Stimulated activated CD8-positive, alpha-beta memory T cell treated with anti-CD3 and anti-CD28 coated beads, Interleukin-15, amount 100 ng/mL, for 48 hours (primary cell): ENCODE data around the gene KCNK5.
A peak's percentile ranks its signal among the peaks of the same experiment; 100 is the strongest.

ENCODE experiments used
- DNase-seq, 2 donors: peaks; one replicate each; pipeline ENCODE4 v3.0.0-alpha.2; 2020; ENCODE audit warnings: low read depth in 2 of 2

KCNK5 gene

GRCh38 chr6:39240155-39240757 lies 11.0 kb upstream of the KCNK5 start:
- no peak for DNase-seq

- no peak for DNase-seq
Observed at GRCh38 chr6:39239527-39240154, 10.4 kb upstream of the KCNK5 start.

GRCh38 chr6:39236742-39237141 lies 7.5 kb upstream of the KCNK5 start:
- DNase-seq, result no peak

GRCh38 chr6:39233333-39233732 lies 4.1 kb upstream of the KCNK5 start:
- no peak for DNase-seq

- DNase-seq, result no peak
Observed at GRCh38 chr6:39231521-39232243, 2.4 kb upstream of the KCNK5 start.

GRCh38 chr6:39230654-39231035 lies 1.4 kb upstream of the KCNK5 start:
- DNase-seq, result no peak

- peak; percentile 26 to 34 for DNase-seq
Observed at GRCh38 chr6:39228111-39228971, 934 bp downstream of the KCNK5 start.

- DNase-seq, result no peak
Observed at GRCh38 chr6:39227476-39227875, 1.8 kb downstream of the KCNK5 start.

GRCh38 chr6:39226639-39227329 lies 2.5 kb downstream of the KCNK5 start:
- DNase-seq, result no peak

GRCh38 chr6:39225946-39226437 lies 3.3 kb downstream of the KCNK5 start:
- peak; percentile 54 to 65 for DNase-seq

GRCh38 chr6:39225543-39225942 lies 3.7 kb downstream of the KCNK5 start:
- no peak for DNase-seq

- no peak for DNase-seq
Observed at GRCh38 chr6:39224523-39225182, 4.6 kb downstream of the KCNK5 start.

- DNase-seq, result no peak
Observed at GRCh38 chr6:39224011-39224410, 5.3 kb downstream of the KCNK5 start.

- no peak for DNase-seq
Observed at GRCh38 chr6:39223555-39223954, 5.7 kb downstream of the KCNK5 start.

GRCh38 chr6:39223061-39223460 lies 6.2 kb downstream of the KCNK5 start:
- no peak for DNase-seq

- no peak for DNase-seq
Observed at GRCh38 chr6:39221779-39222641, 7.3 kb downstream of the KCNK5 start.

GRCh38 chr6:39221115-39221514 lies 8.2 kb downstream of the KCNK5 start:
- no peak for DNase-seq

- no peak for DNase-seq
Observed at GRCh38 chr6:39218868-39219567, 10.3 kb downstream of the KCNK5 start.

- no peak for DNase-seq
Observed at GRCh38 chr6:39217177-39217864, 12.0 kb downstream of the KCNK5 start.
